NT2/D1 (cell line): ENCODE data around the gene ANKRD9.

Experiments used
- SUZ12 ChIP-seq: IDR thresholded peaks from 2 replicates; pipeline ENCODE4 v1.6.1; 2011; ENCODE audit not compliant: insufficient read length, insufficient read depth; ENCODE audit errors: extremely low read depth
- YY1 ChIP-seq: IDR thresholded peaks from 2 replicates; pipeline ENCODE4 v1.6.1; 2011; ENCODE audit not compliant: insufficient read length, insufficient read depth
- ZNF274 ChIP-seq: IDR thresholded peaks from 2 replicates; pipeline ENCODE4 v1.6.1; 2011; ENCODE audit warnings: mild to moderate bottlenecking, low read depth, low read length

DNA sequence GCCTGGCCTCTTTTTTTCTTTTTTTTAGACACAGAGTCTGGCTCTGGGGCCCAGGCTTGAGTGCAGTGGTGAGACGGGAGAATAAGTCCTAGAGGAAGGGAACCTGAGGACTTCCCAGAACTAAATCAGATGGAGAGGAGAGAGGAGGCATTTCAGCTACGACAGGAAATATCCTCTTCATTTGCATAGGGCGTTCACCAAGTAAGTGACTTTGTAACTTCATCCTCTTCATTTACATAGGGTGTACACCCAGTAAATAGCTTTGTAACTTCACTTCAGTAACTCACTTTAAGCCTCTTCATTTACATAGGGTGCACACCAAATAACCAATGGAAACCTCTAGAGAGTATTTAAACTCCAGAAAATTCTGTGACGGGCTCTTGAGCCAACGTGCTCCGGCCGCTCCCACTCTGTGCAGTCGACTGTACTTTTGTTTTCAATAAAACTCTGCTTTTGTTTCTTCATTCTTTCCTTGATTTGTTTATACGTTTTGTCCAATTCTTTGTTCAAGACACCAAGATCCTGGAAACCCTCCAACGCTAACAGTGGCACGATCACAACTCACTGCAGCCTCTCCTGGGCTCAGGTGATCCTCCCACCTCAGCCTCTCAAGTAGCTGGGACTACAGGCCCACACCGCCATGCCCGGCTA is 21.4 kb upstream of the ANKRD9 start:
- TF ChIP-seq SUZ12 (no peak), YY1 (no peak), ZNF274 (no peak)
